Astrocyte (in vitro differentiated cells and primary cell): ENCODE data around the gene AMPD1. TPM values are rescaled to one million over a fixed set of nuclear protein-coding genes. Genes with fewer than 3 reads are reported as not detected.

Experiments used
- DNase-seq: peaks from one replicate; pipeline ENCODE4 v3.0.0-alpha.2; 2010; ENCODE audit warnings: low read depth
- FAIRE-seq: peaks from 2 replicates; lab custom pipeline; 2011; peaks lifted over from hg19 to GRCh38; lab: Jason Lieb, UNC
- H2AFZ ChIP-seq: 2 replicates; pipeline ENCODE4 v1.6.0; 2012; ENCODE audit warnings: low read depth, low read length, inconsistent platforms
- H3K27ac ChIP-seq: 2 replicates; pipeline ENCODE4 v1.5.1; 2011; ENCODE audit warnings: low read depth, low read length, inconsistent platforms
- H3K27me3 ChIP-seq: 2 replicates; pipeline ENCODE4 v1.6.0; 2011; ENCODE audit warnings: low read length, inconsistent platforms; ENCODE audit not compliant: insufficient read depth
- H3K36me3 ChIP-seq: 2 replicates; pipeline ENCODE4 v1.5.1; 2011; ENCODE audit warnings: low read length, inconsistent platforms; ENCODE audit not compliant: insufficient read depth
- H3K4me1 ChIP-seq: 2 replicates; pipeline ENCODE4 v1.5.1; 2011; ENCODE audit warnings: low read length, inconsistent platforms; ENCODE audit not compliant: insufficient read depth
- H3K4me2 ChIP-seq: 2 replicates; pipeline ENCODE4 v1.6.0; 2012; ENCODE audit warnings: low read length, inconsistent platforms
- H3K4me3 ChIP-seq: 2 replicates; pipeline ENCODE4 v1.5.1; 2011; ENCODE audit warnings: low read depth, mild to moderate bottlenecking, low read length, inconsistent platforms; ENCODE audit not compliant: insufficient read depth
- H3K79me2 ChIP-seq: 2 replicates; pipeline ENCODE4 v1.6.0; 2012; ENCODE audit warnings: mild to moderate bottlenecking, low read length, inconsistent platforms; ENCODE audit not compliant: insufficient read depth
- H3K9ac ChIP-seq: 2 replicates; pipeline ENCODE4 v1.6.0; 2012; ENCODE audit warnings: mild to moderate bottlenecking, low read length, inconsistent platforms
- H3K9me3 ChIP-seq: 2 replicates; pipeline ENCODE4 v1.5.1; 2012; ENCODE audit warnings: low read depth, mild to moderate bottlenecking, low read length, inconsistent platforms; ENCODE audit not compliant: insufficient read depth
- H4K20me1 ChIP-seq: 2 replicates; pipeline ENCODE4 v1.6.0; 2012; ENCODE audit warnings: low read length, inconsistent platforms; ENCODE audit not compliant: insufficient read depth
- H3K27ac Mint-ChIP-seq: one replicate; pipeline ENCODE4 v1.8.0; 2021; ENCODE audit warnings: mild to moderate bottlenecking, mixed read lengths; ENCODE audit not compliant: unreplicated experiment
- H3K27me3 Mint-ChIP-seq: one replicate; pipeline ENCODE4 v1.8.0; 2021; ENCODE audit warnings: low read depth, mixed read lengths; ENCODE audit not compliant: unreplicated experiment
- H3K36me3 Mint-ChIP-seq: one replicate; pipeline ENCODE4 v1.8.0; 2021; ENCODE audit warnings: low read depth, mixed read lengths; ENCODE audit not compliant: unreplicated experiment
- H3K4me1 Mint-ChIP-seq: one replicate; pipeline ENCODE4 v1.8.0; 2021; ENCODE audit warnings: low read depth, mixed read lengths; ENCODE audit not compliant: unreplicated experiment
- H3K4me3 Mint-ChIP-seq: one replicate; pipeline ENCODE4 v1.8.0; 2021; ENCODE audit warnings: mild to moderate bottlenecking, moderate library complexity, mixed read lengths; ENCODE audit not compliant: unreplicated experiment
- H3K9me3 Mint-ChIP-seq: one replicate; pipeline ENCODE4 v1.8.0; 2021; ENCODE audit warnings: mild to moderate bottlenecking, mixed read lengths; ENCODE audit not compliant: unreplicated experiment
- CTCF ChIP-seq: IDR thresholded peaks from 2 replicates; pipeline ENCODE4 v1.5.1; 2011; ENCODE audit warnings: low read depth, mild to moderate bottlenecking, inconsistent platforms, low read length, moderate library complexity; ENCODE audit not compliant: insufficient read depth
- EZH2 ChIP-seq: IDR thresholded peaks from 2 replicates; pipeline ENCODE4 v1.6.1; 2012; ENCODE audit warnings: mild to moderate bottlenecking, low read length, inconsistent platforms; ENCODE audit not compliant: insufficient read depth
- total RNA-seq: library from RNA; stranded (reverse); gene quantifications from 2 replicates; pipeline ENCODE4 v1.2.1, GENCODE V29; 2021

AMPD1 gene
- total RNA-seq, 1 donor from 2014 or later, result not detected

DNA sequence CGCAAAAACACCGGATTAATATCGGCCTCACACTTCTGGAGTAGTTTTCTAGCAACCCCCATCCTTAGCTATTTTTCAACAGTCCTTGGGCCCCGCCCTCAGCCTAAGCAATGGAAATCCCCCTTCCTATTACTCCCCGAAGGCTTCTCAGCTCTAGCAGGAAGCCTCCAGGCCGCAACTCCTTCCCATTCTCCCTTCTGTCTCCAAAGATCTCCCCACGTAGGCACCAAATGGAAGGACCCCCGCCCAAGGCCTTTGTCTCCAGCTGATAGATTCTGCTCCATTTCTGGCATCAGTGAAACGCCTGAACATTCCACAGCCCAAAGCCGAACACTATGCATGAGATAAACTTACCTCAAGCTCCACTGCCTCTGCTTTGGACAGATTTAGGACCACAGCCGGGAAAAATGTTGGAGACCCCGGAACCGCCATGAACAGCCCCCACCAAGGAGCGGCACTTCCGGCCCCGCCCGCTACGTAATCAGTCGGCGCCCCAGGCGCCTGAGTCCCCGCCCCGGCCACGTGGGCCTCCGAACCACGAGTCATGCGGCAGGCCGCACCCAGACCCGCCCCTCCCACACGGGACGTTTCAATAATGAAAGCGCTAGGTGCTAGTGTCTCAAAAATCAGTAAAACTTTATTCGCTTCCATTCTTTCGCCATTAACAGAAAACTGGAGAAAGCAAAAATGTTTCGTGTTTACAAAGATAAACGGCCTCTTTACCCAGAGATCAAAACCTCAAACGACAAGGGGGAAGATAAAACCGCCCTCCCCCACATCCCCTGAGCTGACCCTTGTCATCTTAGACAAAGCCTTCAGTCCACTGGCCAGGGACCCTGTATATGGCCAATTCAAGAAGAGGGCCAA is 21.2 kb upstream of the AMPD1 start, which contains the start of gene NRAS:
TSS of gene NRAS (minus strand) at position 468 of the 867 bp plus-strand sequence. CDS start 611 bp downstream, outside the sequence.
- H3K27ac Mint-ChIP-seq, result peak within 1 kb of the TSS; percentile 99
- Histone ChIP-seq H3K9ac (peak within 1 kb of the TSS; percentile 99), H2AFZ (peak within 1 kb of the TSS; percentile 36), H3K79me2 (peaks cover 50% of the 10 kb centered on the region), H4K20me1 (peaks cover 3% of the 10 kb centered on the region), H3K27ac (peak within 1 kb of the TSS; percentile 99), H3K4me1 (peaks cover 9% of the 10 kb centered on the region), H3K27me3 (no peaks in the 10 kb centered on the region), H3K9me3 (no peaks in the 10 kb centered on the region), H3K36me3 (peaks cover 71% of the 10 kb centered on the region), H3K4me2 (peak within 1 kb of the TSS; percentile 90), H3K4me3 (peak within 1 kb of the TSS; percentile 97)
- peak; percentile 80 for DNase-seq
- no peaks in the 10 kb centered on the region for H3K9me3 Mint-ChIP-seq
- peaks cover 11% of the 10 kb centered on the region for H3K36me3 Mint-ChIP-seq
- no peaks in the 10 kb centered on the region for H3K27me3 Mint-ChIP-seq
- peak within 1 kb of the TSS; percentile 96 for H3K4me3 Mint-ChIP-seq
- peaks cover 26% of the 10 kb centered on the region for H3K4me1 Mint-ChIP-seq
- TF ChIP-seq EZH2 (no peak), CTCF (no peak)
- FAIRE-seq, result no peak

- Histone ChIP-seq H3K27ac (peak overlapping the region; percentile 99), H4K20me1 (peaks cover 3% of the 10 kb centered on the region), H3K4me1 (peaks cover 9% of the 10 kb centered on the region), H3K4me3 (peak overlapping the region; percentile 97), H3K27me3 (no peaks in the 10 kb centered on the region), H3K9me3 (no peaks in the 10 kb centered on the region), H3K4me2 (peak overlapping the region; percentile 90), H2AFZ (peak overlapping the region; percentile 36), H3K9ac (peak overlapping the region; percentile 99), H3K36me3 (peaks cover 68% of the 10 kb centered on the region), H3K79me2 (peaks cover 54% of the 10 kb centered on the region)
- Mint-ChIP-seq H3K27me3 (no peaks in the 10 kb centered on the region), H3K27ac (peak overlapping the region; percentile 99), H3K4me1 (peaks cover 26% of the 10 kb centered on the region), H3K36me3 (peaks cover 11% of the 10 kb centered on the region), H3K9me3 (no peaks in the 10 kb centered on the region), H3K4me3 (peak overlapping the region; percentile 96)
- DNase-seq (peak; percentile 8), FAIRE-seq (no peak)
- TF ChIP-seq CTCF (no peak), EZH2 (no peak)
Measured at GRCh38 chr1:114715952-114716303, 20.6 kb upstream of the AMPD1 start.
